Keratinocyte (primary cell): ENCODE data around the gene CDK14. TPM values are rescaled to one million over a fixed set of nuclear protein-coding genes. Genes with fewer than 3 reads are reported as not detected.

Experiments used
- DNase-seq: peaks from one replicate; pipeline ENCODE4 v3.0.0-alpha.2; 2011; ENCODE audit warnings: low read depth, missing footprints, low spot score
- FAIRE-seq: peaks from 2 replicates; lab custom pipeline; 2011; peaks lifted over from hg19 to GRCh38; lab: Jason Lieb, UNC
- H2AFZ ChIP-seq: 2 replicates; pipeline ENCODE4 v1.6.0; 2012; ENCODE audit warnings: low read length, control low read depth, inconsistent platforms; ENCODE audit not compliant: control insufficient read depth
- H3K27ac ChIP-seq: 2 replicates; pipeline ENCODE4 v1.5.1; 2011; ENCODE audit warnings: low read length; ENCODE audit not compliant: control insufficient read depth, insufficient read depth
- H3K27me3 ChIP-seq: 3 replicates; pipeline ENCODE4 v1.6.0; 2011; ENCODE audit warnings: low read length; ENCODE audit not compliant: control insufficient read depth, insufficient read depth; ENCODE audit errors: extremely low read depth
- H3K36me3 ChIP-seq, 2 experiments: 2 replicates in 1 of 2; 3 replicates in 1 of 2; pipeline ENCODE4 v1.5.1; 2011; ENCODE audit warnings: low read length in 2 of 2, mild to moderate bottlenecking in 1 of 2; ENCODE audit not compliant: control insufficient read depth in 2 of 2, insufficient read depth in 2 of 2; ENCODE audit errors: extremely low read depth in 1 of 2
- H3K4me1 ChIP-seq: 3 replicates; pipeline ENCODE4 v1.5.1; 2011; ENCODE audit warnings: low read length; ENCODE audit not compliant: control insufficient read depth, insufficient read depth; ENCODE audit errors: extremely low read depth
- H3K4me2 ChIP-seq: 3 replicates; pipeline ENCODE4 v1.6.0; 2011; ENCODE audit warnings: low read depth, low read length; ENCODE audit not compliant: control insufficient read depth, insufficient read depth; ENCODE audit errors: extremely low read depth
- H3K4me3 ChIP-seq, 3 experiments: fragments of 200-600 bp in 1 of 3; sonication (generic) in 1 of 3; 2 replicates in 2 of 3; 3 replicates in 1 of 3; pipeline ENCODE4 v1.5.1; 2011 to 2016; ENCODE audit warnings: low read length in 3 of 3, mild to moderate bottlenecking in 3 of 3, control low read depth in 2 of 3, inconsistent platforms in 1 of 3, low read depth in 1 of 3, mixed read lengths in 1 of 3, mixed run types in 1 of 3, moderate library complexity in 1 of 3; ENCODE audit not compliant: control insufficient read depth in 2 of 3, insufficient read depth in 2 of 3; ENCODE audit errors: extremely low read depth in 1 of 3
- H3K79me2 ChIP-seq: 2 replicates; pipeline ENCODE4 v1.6.0; 2012; ENCODE audit warnings: low read length; ENCODE audit not compliant: control insufficient read depth, insufficient read depth
- H3K9ac ChIP-seq: 3 replicates; pipeline ENCODE4 v1.6.0; 2011; ENCODE audit warnings: low read length; ENCODE audit not compliant: control insufficient read depth, insufficient read depth; ENCODE audit errors: extremely low read depth
- H3K9me1 ChIP-seq: 3 replicates; pipeline ENCODE4 v1.6.0; 2011; ENCODE audit warnings: low read length; ENCODE audit not compliant: control insufficient read depth, insufficient read depth; ENCODE audit errors: extremely low read depth
- H3K9me3 ChIP-seq: 2 replicates; pipeline ENCODE4 v1.5.1; 2012; ENCODE audit warnings: low read depth, low read length; ENCODE audit not compliant: control insufficient read depth
- H4K20me1 ChIP-seq: 3 replicates; pipeline ENCODE4 v1.6.0; 2011; ENCODE audit warnings: low read length; ENCODE audit not compliant: control insufficient read depth, insufficient read depth; ENCODE audit errors: extremely low read depth
- CTCF ChIP-seq, 3 experiments: IDR thresholded peaks in 1 of 3; conservative IDR thresholded peaks in 1 of 3; optimal IDR thresholded peaks in 1 of 3; 2 replicates in 2 of 3; 3 replicates in 1 of 3; pipeline versions ENCODE3 to v1.5.1; 2011; ENCODE audit warnings: low read length in 3 of 3, mild to moderate bottlenecking in 3 of 3, moderate library complexity in 2 of 3, control low read depth in 1 of 3, inconsistent platforms in 1 of 3; ENCODE audit not compliant: insufficient read depth in 2 of 3; ENCODE audit errors: extremely low read depth in 1 of 3
- EZH2 ChIP-seq: IDR thresholded peaks from one replicate; pipeline ENCODE4 v1.6.1; 2012; ENCODE audit warnings: inconsistent platforms, mild to moderate bottlenecking, low read length, moderate library complexity
- dilution Hi-C: fragments of 300-500 bp; cut with MboI; formaldehyde crosslinking; loops from one replicate; pipeline ENCODE4 v1.7.0; 2020; ENCODE audit warnings: low sequenced_read_pairs; ENCODE audit not compliant: extremely low pct_ligation_motif_present
- polyA plus RNA-seq, 5 experiments: library from polyadenylated mRNA; depleted of rRNA in 3 of 5; stranded (reverse) in 3 of 5; stranded (forward) in 1 of 5; unstranded in 1 of 5; fragments of >200 nt; gene quantifications; 1 replicate in 1 of 5; 2 replicates in 3 of 5; 3 replicates in 1 of 5; pipeline versions ENCODE4 v1.2.1 to v1.2.3, GENCODE V29; 2011 to 2012; ENCODE audit warnings: missing spikeins in 2 of 5, low read depth in 1 of 5, low replicate concordance in 1 of 5

CDK14 gene
- polyA plus RNA-seq, 1 donor (not counting 4 experiments of a cell fraction or from before 2014, with no cell fraction given), result 4.0 TPM

GRCh38 chr7:90674625-90675024, 78.5 kb downstream of the CDK14 start:
- no peaks in the 10 kb centered on the region for H3K4me1 ChIP-seq
- H3K4me2 ChIP-seq, result no peak overlapping the region
- TF ChIP-seq EZH2 (no peak), CTCF (optimal IDR thresholded peaks at IDR 0.05 in 1 of 3, IDR thresholded peaks at IDR 0.05 in 1 of 3, conservative IDR thresholded peaks at IDR 0.05 in 1 of 3; ENCODE audit: extremely low read depth in 1 of 3, insufficient read depth in 2 of 3, low read length in 3 of 3) (no peak)
- no peaks in the 10 kb centered on the region for H3K27me3 ChIP-seq
- DNase-seq, result no peak
- no peak overlapping the region for H2AFZ ChIP-seq
- H3K79me2 ChIP-seq, result no peaks in the 10 kb centered on the region
- H3K27ac ChIP-seq, result no peak overlapping the region
- FAIRE-seq, result no peak
- no peaks in the 10 kb centered on the region for H3K9me1 ChIP-seq
- H4K20me1 ChIP-seq, result no peaks in the 10 kb centered on the region
- no peaks in the 10 kb centered on the region for H3K9me3 ChIP-seq
- no peak overlapping the region for H3K9ac ChIP-seq
- H3K4me3 ChIP-seq, result no peak overlapping the region
- no peaks in the 10 kb centered on the region for H3K36me3 ChIP-seq
- dilution Hi-C loops, result no loop called here

GRCh38 chr7:90675982-90676381, 79.9 kb downstream of the CDK14 start:
- Histone ChIP-seq H3K4me2 (no peak overlapping the region), H3K79me2 (no peaks in the 10 kb centered on the region), H3K27me3 (no peaks in the 10 kb centered on the region), H3K9me3 (no peaks in the 10 kb centered on the region), H3K4me3 (no peak overlapping the region), H2AFZ (no peak overlapping the region), H3K4me1 (no peaks in the 10 kb centered on the region), H3K9me1 (no peaks in the 10 kb centered on the region), H4K20me1 (no peaks in the 10 kb centered on the region), H3K36me3 (no peaks in the 10 kb centered on the region), H3K27ac (no peak overlapping the region), H3K9ac (no peak overlapping the region)
- FAIRE-seq (no peak), DNase-seq (no peak)
- dilution Hi-C loops, result no loop called here
- no peak for TF ChIP-seq EZH2
- no peak for TF ChIP-seq CTCF (optimal IDR thresholded peaks at IDR 0.05 in 1 of 3, IDR thresholded peaks at IDR 0.05 in 1 of 3, conservative IDR thresholded peaks at IDR 0.05 in 1 of 3; ENCODE audit: extremely low read depth in 1 of 3, insufficient read depth in 2 of 3, low read length in 3 of 3)
